HepG2 (cell line): Measurements from ENCODE around the gene PRKACB. TPM values are rescaled to one million over a fixed set of nuclear protein-coding genes. Genes with fewer than 3 reads are reported as not detected.

ENCODE experiments used
- FIP1L1 ChIP-seq: fragments of 200-400 bp; formaldehyde crosslinking; IDR thresholded peaks from 2 replicates; pipeline ENCODE4 v1.6.1; 2018; ENCODE audit warnings: low read depth, mild to moderate bottlenecking, low read length, moderate library complexity, borderline replicate concordance; ENCODE audit not compliant: insufficient read depth
- MED8 ChIP-seq: sonication (generic); formaldehyde crosslinking; IDR thresholded peaks from 2 replicates; pipeline ENCODE4 v1.8.1; 2023; ENCODE audit warnings: mild to moderate bottlenecking, missing genetic modification reagents; ENCODE audit not compliant: insufficient replicate concordance
- ZKSCAN8 ChIP-seq: IDR thresholded peaks from 2 replicates; pipeline ENCODE4 v1.6.1; 2016; ENCODE audit warnings: borderline replicate concordance, missing genetic modification reagents, missing compliant biosample characterization
- ZNF333 ChIP-seq: sonication (generic); formaldehyde crosslinking; IDR thresholded peaks from 2 replicates; pipeline ENCODE4 v1.4.0; 2020; ENCODE audit warnings: mild to moderate bottlenecking, missing genetic modification reagents, borderline replicate concordance
- ZNF460 ChIP-seq: sonication (generic); formaldehyde crosslinking; IDR thresholded peaks from 2 replicates; pipeline ENCODE4 v1.5.1; 2020; ENCODE audit warnings: missing genetic modification reagents, mild to moderate bottlenecking, borderline replicate concordance
- ZNF607 ChIP-seq: sonication (generic); formaldehyde crosslinking; IDR thresholded peaks from 2 replicates; pipeline ENCODE4 v1.5.1; 2020; ENCODE audit warnings: missing genetic modification reagents, mild to moderate bottlenecking, borderline replicate concordance
- polyA plus RNA-seq, 8 experiments: library from polyadenylated mRNA; depleted of rRNA in 3 of 8; stranded (reverse) in 7 of 8; unstranded in 1 of 8; fragments of >200 nt; fragmentation: Illumina TruSeq in 4 of 8; extraction: Trizol in 4 of 8; gene quantifications; 2 replicates each; pipeline versions ENCODE4 v1.2.1 to v1.2.3, GENCODE V29; 2011 to 2016; ENCODE audit warnings: low read depth in 4 of 8, missing spikeins in 1 of 8, mixed read lengths in 1 of 8; ENCODE audit not compliant: insufficient read depth in 1 of 8
- total RNA-seq, 5 experiments: library from RNA; depleted of rRNA; stranded (reverse); fragments of >200 nt; fragmentation: Illumina TruSeq; extraction: Trizol; gene quantifications; 2 replicates each; pipeline ENCODE4 v1.2.3, GENCODE V29; 2016; ENCODE audit warnings: low read depth in 1 of 5
- TF ChIP-seq, protein P1 (sequence below): sonication (generic); formaldehyde crosslinking; IDR thresholded peaks from 2 replicates; pipeline ENCODE4 v1.5.0; 2020; ENCODE audit warnings: mild to moderate bottlenecking, missing genetic modification reagents
- TF ChIP-seq, protein P2 (sequence below): sonication (generic); formaldehyde crosslinking; IDR thresholded peaks from 2 replicates; pipeline ENCODE4 v1.5.0; 2020; ENCODE audit warnings: missing genetic modification reagents
- TF ChIP-seq, protein P3 (sequence below): sonication (generic); formaldehyde crosslinking; IDR thresholded peaks from 2 replicates; pipeline ENCODE4 v1.5.0; 2020; ENCODE audit warnings: missing genetic modification reagents, mild to moderate bottlenecking, borderline replicate concordance
- TF ChIP-seq, protein P4 (sequence below): sonication (generic); formaldehyde crosslinking; IDR thresholded peaks from 2 replicates; pipeline ENCODE4 v1.4.0; 2020; ENCODE audit warnings: missing genetic modification reagents, borderline replicate concordance

The PRKACB gene
- total and polyA plus RNA-seq, 2 of the 13 experiments (the other 11 are each of a cell fraction or from before 2014, with no cell fraction given), result 3.5 to 5.8 TPM

DNA sequence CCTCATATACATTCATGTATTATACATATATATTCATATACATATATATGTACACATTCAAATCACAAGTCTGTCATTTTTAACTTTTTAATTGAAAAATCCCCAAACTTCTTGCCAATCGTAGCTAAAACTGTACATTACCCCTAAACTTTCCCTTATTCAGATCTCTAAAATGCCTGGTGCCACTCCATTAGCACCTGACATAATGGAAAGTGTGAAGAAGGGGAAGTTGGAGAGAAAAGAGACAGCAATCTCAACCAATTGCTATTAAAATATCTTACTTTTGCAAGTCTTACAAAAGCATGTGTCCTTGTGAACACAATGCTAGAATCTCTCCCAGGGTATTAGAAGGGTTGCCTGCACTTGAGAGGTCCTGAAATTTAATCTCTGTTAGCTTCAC, 22.7 kb upstream of the PRKACB start (continued):
- no peak for TF ChIP-seq FIP1L1
- no peak for TF ChIP-seq ZNF460 (CRISPR knock-in tag)
- TF ChIP-seq, protein P1, sequence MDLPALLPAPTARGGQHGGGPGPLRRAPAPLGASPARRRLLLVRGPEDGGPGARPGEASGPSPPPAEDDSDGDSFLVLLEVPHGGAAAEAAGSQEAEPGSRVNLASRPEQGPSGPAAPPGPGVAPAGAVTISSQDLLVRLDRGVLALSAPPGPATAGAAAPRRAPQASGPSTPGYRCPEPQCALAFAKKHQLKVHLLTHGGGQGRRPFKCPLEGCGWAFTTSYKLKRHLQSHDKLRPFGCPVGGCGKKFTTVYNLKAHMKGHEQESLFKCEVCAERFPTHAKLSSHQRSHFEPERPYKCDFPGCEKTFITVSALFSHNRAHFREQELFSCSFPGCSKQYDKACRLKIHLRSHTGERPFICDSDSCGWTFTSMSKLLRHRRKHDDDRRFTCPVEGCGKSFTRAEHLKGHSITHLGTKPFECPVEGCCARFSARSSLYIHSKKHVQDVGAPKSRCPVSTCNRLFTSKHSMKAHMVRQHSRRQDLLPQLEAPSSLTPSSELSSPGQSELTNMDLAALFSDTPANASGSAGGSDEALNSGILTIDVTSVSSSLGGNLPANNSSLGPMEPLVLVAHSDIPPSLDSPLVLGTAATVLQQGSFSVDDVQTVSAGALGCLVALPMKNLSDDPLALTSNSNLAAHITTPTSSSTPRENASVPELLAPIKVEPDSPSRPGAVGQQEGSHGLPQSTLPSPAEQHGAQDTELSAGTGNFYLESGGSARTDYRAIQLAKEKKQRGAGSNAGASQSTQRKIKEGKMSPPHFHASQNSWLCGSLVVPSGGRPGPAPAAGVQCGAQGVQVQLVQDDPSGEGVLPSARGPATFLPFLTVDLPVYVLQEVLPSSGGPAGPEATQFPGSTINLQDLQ (CRISPR knock-in tag), result no peak
- TF ChIP-seq ZNF333 (CRISPR knock-in tag), result no peak
- TF ChIP-seq, protein P2, sequence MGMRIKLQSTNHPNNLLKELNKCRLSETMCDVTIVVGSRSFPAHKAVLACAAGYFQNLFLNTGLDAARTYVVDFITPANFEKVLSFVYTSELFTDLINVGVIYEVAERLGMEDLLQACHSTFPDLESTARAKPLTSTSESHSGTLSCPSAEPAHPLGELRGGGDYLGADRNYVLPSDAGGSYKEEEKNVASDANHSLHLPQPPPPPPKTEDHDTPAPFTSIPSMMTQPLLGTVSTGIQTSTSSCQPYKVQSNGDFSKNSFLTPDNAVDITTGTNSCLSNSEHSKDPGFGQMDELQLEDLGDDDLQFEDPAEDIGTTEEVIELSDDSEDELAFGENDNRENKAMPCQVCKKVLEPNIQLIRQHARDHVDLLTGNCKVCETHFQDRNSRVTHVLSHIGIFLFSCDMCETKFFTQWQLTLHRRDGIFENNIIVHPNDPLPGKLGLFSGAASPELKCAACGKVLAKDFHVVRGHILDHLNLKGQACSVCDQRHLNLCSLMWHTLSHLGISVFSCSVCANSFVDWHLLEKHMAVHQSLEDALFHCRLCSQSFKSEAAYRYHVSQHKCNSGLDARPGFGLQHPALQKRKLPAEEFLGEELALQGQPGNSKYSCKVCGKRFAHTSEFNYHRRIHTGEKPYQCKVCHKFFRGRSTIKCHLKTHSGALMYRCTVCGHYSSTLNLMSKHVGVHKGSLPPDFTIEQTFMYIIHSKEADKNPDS (CRISPR knock-in tag), result no peak
- TF ChIP-seq MED8 (CRISPR knock-in tag), result no peak
- TF ChIP-seq, protein P3, sequence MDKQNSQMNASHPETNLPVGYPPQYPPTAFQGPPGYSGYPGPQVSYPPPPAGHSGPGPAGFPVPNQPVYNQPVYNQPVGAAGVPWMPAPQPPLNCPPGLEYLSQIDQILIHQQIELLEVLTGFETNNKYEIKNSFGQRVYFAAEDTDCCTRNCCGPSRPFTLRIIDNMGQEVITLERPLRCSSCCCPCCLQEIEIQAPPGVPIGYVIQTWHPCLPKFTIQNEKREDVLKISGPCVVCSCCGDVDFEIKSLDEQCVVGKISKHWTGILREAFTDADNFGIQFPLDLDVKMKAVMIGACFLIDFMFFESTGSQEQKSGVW (CRISPR knock-in tag), result no peak
- TF ChIP-seq, protein P4, sequence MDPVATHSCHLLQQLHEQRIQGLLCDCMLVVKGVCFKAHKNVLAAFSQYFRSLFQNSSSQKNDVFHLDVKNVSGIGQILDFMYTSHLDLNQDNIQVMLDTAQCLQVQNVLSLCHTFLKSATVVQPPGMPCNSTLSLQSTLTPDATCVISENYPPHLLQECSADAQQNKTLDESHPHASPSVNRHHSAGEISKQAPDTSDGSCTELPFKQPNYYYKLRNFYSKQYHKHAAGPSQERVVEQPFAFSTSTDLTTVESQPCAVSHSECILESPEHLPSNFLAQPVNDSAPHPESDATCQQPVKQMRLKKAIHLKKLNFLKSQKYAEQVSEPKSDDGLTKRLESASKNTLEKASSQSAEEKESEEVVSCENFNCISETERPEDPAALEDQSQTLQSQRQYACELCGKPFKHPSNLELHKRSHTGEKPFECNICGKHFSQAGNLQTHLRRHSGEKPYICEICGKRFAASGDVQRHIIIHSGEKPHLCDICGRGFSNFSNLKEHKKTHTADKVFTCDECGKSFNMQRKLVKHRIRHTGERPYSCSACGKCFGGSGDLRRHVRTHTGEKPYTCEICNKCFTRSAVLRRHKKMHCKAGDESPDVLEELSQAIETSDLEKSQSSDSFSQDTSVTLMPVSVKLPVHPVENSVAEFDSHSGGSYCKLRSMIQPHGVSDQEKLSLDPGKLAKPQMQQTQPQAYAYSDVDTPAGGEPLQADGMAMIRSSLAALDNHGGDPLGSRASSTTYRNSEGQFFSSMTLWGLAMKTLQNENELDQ, result no peak
- no peak for TF ChIP-seq ZKSCAN8 (CRISPR knock-in tag)
- no peak for TF ChIP-seq ZNF607 (CRISPR knock-in tag)
